AG09319 (cell line): Measurements from ENCODE around the gene MARK3.

Experiments
- DNase-seq: peaks from one replicate; pipeline ENCODE4 v3.0.0-alpha.2; 2010; ENCODE audit warnings: low read depth; ENCODE audit errors: extremely low read depth
- TF ChIP-seq, protein P1 (sequence below): IDR thresholded peaks from 2 replicates; pipeline ENCODE4 v1.5.1; 2011; ENCODE audit warnings: low read depth, mild to moderate bottlenecking, inconsistent platforms, low read length, moderate library complexity

MARK3 gene

DNA sequence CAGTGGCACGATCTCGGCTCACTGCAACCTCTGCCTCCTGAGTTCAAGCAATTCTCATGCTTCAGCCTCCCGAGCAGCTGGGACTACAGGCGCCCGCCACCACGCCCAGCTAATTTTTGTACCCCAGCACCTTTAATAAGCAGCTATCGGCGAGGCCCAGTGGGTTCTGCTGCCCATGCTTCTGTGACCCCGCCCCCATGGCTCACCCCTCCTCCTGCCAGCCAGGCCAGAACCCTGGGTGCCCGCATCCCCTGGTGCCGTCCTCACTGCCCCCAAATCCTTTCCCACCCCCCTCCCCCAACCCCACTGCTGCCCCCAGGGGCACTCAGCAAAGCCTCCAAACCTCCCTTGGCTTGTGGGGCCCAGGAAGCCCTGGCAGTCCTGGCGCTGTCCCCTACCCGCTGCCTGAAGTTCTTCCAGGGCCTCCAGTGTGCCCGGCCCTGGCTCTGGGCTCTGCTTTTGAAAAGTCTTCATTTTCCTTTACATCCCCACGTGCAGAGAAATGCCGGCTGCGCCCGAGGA is 162.8 kb downstream of the MARK3 start:
- TF ChIP-seq, protein P1, sequence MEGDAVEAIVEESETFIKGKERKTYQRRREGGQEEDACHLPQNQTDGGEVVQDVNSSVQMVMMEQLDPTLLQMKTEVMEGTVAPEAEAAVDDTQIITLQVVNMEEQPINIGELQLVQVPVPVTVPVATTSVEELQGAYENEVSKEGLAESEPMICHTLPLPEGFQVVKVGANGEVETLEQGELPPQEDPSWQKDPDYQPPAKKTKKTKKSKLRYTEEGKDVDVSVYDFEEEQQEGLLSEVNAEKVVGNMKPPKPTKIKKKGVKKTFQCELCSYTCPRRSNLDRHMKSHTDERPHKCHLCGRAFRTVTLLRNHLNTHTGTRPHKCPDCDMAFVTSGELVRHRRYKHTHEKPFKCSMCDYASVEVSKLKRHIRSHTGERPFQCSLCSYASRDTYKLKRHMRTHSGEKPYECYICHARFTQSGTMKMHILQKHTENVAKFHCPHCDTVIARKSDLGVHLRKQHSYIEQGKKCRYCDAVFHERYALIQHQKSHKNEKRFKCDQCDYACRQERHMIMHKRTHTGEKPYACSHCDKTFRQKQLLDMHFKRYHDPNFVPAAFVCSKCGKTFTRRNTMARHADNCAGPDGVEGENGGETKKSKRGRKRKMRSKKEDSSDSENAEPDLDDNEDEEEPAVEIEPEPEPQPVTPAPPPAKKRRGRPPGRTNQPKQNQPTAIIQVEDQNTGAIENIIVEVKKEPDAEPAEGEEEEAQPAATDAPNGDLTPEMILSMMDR: no peak
- DNase-seq: no peak

DNA sequence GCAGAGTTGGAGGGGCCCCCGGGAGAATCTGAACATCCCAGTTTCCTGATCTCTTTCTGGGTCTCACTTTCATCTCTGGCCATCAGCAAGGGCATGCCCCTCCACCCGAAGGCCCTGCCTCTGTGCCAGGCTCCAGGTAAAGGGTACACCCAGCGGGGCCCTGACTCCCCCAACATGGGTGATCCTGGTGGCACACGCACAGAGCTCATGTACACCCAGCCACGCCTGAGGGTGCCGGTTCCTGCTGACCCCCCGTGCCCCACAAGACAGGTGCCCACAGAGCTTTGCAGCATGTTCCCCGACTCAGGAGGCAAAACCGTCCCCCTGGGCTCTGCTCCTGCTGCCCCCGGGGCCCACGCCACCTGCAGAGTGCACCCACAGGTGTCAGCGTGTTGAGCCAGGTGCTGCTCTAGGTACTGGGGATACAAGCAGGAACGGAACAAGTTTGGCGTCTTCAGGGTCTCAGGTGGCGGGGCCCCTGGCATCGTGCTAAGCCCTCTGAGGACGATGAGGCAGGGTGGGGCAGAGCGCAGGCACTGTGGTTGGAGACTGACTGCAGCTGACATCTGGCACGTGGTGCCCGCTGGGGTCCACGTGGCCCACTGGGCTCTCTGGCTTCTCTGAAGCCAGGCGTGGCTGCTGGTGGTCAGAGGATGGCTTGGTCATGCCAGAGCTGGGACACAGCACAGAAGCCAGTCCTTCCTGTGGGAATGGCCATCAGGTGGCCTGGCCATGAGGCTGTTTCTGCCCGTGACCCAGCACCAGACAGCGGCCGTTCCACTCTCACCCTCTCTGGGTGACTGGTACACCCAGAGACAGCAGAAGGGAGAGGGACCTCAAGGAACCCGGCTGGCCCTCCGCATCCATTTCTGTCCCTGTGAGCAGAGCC is 163.5 kb downstream of the MARK3 start:
- TF ChIP-seq, protein P1: no peak
- DNase-seq: no peak

DNA sequence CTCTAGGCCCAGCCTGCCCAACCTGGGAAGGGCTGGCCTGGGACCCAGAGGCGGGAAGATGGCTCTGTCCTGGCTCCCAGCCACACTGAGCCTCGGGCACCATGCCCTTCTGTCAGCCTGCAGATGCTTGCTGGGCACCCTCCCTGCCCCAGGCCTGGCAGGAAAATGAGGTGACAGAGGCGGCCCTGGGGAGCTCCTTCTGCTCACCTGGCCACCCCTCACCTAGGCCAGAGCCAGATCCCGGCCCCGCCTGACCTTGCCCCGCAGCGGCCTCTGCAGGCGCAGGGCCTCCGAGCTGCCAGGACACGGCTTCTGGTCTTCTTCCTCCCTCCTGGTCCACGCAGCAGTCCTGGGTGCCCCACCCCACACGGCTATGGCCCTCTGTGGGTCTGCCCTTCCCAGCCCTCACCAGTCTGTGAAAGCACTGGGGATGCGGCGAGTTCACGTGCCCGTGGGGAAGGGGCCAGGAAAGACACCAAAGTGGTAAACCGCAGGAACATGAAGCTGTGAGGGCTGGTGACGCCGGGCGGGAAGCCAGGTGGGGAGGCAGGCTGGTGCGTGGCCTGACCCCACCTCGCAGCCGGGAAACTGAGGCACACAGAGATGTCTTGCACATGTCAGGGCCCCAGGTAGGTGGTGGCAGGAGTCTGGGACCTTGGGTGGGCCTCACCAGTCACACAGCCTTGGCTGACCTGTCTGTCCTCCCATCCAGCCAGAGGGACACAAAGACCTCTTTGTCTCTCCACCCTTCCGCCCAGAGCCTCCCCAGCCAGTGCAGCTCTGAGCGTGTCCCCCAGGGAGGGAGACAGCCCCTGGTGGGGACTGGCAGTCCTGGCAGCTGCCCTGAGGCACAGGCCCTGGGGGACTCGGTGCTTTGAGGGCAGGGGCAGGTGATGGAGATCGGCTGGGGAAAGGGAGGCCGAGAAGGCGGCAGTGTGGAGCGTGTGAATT is 164.4 kb downstream of the MARK3 start:
- DNase-seq: no peak
- TF ChIP-seq, protein P1: no peak

DNA sequence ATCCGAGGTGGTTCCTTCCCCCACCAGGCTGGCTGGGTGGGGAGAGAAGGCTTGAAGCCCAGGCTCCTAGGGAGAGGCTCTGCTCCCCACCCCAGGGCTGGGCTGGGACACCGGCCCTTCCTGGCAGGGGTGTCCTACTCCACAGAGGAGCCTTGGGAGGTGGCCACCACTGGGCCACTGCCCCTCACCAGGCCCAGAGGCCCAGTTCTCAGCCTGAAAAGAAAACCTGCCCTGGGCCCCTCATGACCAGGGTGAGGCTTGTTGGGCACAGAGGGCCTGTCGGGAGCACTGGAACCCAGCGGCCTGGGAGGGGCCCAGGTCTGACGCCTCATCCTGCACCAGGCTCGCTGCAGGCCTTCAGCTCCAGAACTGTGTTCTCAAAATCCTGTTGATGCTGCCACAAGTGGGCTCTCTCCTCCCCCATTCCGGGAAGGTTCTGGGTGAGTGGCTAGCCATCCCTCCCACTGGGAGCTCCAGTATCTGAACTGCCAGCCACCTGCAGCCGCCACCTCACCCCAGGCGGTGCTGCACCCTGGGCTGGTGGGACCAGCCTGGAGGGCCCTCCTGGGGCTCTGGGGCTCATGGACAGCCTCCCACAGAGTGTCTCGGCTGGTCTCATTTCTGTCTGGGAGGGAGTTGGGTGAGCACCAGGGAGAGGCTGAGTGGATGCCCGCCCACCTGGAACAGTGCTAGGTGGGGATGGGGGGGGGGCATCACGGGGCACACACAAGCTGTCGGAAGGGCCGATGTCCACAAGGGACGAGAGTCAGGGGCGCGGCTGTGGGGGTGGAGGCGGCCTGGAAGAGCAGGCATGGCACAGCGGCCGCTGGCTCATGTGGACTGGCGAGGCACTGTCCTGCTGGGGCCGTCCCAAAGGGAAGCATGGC is 165.5 kb downstream of the MARK3 start:
- no peak for DNase-seq
- TF ChIP-seq, protein P1: no peak

DNA sequence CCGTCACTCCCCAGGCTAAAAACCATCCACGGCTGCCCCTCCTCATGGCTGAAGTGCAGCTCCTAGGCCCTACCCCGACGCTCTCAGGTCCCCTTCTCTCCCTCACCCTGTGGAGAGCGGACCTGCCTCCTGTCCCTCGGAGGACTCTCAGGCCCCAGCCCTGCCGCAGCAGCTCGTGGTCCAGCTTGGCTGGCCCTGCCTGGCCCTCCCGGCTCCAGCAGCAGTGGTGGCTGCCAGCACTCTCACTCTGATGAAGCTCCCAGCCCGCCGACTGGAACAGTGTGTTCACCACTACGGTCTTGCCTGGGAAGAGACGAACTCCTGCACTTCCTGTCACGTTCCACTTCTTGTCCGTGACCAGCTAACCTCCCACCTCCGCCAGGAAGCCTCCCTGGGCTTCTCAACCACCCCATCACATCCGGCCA is 166.1 kb downstream of the MARK3 start:
- TF ChIP-seq, protein P1: no peak
- no peak for DNase-seq

DNA sequence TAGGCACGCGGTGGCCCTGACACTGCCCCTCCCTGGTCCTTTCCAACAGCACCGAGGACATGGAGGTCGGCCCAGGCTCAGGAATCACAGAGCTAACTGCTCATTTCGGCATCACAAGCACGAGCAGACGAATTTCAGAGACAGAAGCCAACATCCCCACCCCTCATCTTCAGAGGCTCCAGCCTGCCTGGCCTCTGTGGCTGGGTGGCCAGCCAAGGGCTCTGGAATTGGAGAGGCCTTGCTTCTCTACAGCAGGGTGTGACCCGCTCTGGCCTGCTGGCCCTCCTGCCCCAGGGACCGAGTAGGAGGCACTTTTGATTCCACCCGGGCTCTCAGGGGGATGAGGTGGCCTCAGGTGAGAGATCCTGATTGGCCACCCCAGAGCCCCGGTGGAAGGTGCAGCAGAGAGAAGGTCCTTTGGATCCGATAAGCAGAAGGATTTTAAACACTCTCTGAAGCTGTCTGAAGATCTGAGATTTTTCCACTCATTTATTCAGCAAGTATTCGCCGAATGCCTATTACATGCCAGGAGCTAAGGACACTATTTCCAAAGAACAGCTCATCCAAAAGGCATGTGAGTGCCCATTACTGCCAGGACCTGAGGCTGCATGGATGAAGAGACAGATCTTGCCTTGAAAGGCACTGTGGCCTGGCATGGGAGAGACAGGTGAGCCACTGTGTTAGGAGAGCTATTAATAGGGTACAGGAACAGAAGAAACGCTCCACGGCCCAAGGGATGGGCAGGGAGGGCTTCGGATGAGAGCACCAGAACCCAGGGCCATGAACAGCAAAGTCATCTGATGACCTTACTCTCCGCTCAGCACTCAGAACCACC is 167.0 kb downstream of the MARK3 start:
- DNase-seq: no peak
- TF ChIP-seq, protein P1: no peak
